GM12873 (cell line): ENCODE measurements around the gene PRPF38B.

Source experiments
- CTCF ChIP-seq: IDR thresholded peaks from 2 replicates; pipeline ENCODE4 v1.5.1; 2012; ENCODE audit warnings: low read depth, mild to moderate bottlenecking, moderate library complexity, low read length, control low read depth; ENCODE audit not compliant: insufficient read depth; ENCODE audit errors: missing control alignments

PRPF38B gene

DNA sequence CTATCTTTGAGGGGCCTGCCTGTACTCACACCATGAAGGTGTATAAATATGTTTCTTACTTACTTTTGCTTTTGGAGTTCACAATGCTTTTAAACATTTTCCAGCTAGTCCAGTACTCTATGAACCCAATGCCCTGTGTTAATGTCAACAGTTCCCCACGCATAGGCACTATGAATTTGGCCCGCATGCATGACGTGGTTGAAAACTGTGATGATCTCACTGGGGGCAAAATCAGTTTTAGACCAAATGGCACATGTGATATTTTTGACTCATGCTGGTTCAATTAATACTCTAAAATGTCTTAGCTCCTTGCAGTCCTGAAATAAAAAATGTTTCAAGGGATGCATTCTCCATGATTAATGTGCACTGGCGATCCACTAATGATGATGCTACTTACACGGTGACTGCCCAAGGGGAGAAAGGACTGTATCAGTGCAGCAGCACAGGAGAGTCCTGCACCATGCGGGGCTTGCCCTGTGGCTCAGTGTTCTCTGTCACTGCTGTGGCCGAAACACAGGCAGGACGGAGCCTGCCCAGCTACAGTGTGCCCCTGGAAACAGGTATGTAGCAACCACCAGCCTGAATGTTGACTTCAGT lies 36.3 kb downstream of the PRPF38B start:
- no peak for TF ChIP-seq CTCF

DNA sequence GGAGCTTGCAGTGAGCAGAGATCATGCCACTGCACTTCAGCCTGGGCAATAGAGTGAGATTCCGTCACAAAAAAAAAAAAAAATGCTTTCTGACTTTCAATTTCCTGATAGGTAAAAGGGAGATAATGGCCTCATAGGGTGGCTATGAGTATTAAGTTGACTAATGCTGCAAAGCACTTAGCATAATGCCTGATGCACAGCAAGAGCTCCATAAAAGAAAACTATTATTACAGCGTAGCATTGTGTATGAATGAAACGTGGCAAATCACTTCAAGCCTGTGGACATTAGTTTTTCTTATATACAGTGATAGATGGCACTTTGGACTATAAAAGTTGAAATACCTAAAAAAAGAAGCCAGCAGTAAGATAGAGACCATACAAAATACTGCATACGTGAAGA lies 37.4 kb downstream of the PRPF38B start:
- no peak for TF ChIP-seq CTCF

DNA sequence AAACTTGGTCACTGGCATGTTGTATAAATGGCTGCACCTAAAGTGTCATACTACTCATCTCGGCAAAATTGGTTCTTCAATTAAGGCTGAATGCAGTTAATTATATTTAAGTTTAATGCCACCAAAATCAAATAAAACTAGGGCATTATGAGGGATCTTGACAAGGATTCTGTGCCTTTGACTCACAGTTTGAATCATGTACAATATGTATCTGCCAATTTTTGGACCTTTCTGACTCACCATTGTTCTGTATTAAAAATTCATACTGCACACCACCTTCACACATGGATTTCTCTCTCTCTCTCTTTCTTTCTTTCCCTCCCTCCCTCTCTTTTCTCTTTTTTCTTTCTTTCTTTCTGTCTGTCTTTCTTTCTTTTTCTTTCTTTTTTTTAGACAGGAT lies 40.3 kb downstream of the PRPF38B start:
- TF ChIP-seq CTCF: no peak

DNA sequence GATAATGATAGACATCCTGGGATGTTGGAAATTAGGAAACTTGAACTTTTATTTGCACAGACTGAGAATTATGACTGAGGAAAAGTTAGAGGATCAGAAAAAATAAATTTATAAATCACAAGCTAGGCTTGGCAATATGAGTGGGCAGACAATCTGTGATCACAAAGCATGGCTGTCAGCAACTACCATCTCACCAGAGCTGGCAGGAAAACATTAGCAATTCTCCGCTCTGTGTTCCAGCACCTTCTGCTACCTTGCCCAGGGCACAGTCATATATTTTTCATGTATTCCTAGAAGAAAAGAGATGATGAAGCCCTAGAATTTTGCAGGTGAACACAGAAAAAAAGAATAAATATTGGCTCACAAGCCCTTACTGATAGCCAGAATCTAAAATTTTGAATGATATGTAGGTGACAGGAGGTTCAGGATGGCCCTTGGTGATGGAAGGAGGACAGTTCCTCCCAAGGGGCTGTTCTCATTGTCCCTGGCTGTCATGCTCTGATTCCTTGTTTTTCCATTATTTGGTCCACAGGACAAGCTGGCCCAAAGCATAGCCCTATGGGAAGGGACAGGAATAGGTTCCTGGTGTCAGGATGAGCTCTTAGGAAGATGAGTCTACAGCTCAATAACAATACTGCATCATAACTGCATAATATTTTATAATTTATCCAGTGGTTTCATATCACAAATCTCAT lies 42.2 kb downstream of the PRPF38B start:
- TF ChIP-seq CTCF: no peak

- TF ChIP-seq CTCF: no peak
Measured at GRCh38 chr1:108742253-108742652, 50.1 kb downstream of the PRPF38B start.

DNA sequence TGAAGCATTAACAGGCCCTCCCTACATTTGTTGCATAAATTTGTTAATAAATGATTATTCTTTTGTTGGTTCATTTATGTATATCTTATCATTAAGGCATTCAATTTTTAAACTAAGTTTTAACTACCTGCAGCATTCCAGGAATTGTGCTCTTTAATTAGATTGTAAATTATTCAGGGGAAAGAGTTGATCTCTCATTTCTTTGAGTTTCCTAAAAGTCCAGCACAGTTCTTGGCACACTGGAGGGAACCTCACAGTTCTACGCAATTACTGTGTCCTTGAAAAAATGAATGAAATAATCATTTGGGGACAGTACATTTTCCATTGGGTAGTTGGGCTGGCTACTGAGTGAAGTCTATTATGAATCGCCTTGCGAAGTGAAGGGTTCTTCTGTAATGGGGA lies 53.9 kb downstream of the PRPF38B start:
- TF ChIP-seq CTCF: no peak

DNA sequence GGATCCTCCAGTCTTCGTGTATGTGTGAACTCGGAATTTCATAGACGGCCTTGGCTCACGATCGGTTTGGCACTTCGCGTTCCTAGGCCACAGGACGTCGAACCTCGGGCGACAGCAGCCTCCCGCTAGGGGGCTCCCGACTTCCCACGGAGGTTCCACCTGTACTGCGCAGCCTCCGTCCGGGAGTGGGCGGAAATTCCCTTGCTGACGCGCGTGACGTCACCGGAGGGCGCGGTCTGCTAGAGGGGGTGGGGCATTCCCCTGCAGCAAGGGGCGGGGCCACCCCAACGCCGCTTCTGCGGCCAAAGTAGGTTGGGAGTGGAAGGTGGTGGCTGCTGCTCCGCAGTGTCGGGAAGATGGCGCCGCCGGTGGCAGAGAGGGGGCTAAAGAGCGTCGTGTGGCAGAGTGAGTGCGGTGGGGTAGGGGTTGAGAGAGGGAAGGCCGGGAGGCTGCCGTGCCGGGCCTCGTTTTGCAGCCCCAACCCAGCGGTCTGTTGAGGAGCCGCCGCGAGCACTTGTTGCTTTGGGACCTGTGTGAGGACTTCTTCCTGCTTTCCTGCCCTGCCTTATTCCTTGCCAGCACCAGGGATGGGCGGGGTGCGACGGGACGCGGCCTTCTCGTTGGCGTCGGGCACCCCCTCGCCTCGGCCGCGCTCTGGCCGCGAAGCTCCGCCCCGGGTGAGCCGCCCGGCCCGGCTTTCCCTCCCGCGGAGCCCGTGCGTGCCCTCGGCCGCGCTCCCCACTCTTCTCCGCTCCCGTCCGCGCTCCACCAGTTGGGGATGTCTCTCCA lies 54.5 kb downstream of the PRPF38B start, which contains the start of gene STXBP3:
Gene STXBP3, plus strand, starts transcription at position 293 of the 789 bp plus-strand sequence. Its CDS starts 64 bp downstream, at position 357.
- TF ChIP-seq CTCF: peak; percentile 98
